ENCODE results near the gene CHI3L2.

The CHI3L2 gene

DNA sequence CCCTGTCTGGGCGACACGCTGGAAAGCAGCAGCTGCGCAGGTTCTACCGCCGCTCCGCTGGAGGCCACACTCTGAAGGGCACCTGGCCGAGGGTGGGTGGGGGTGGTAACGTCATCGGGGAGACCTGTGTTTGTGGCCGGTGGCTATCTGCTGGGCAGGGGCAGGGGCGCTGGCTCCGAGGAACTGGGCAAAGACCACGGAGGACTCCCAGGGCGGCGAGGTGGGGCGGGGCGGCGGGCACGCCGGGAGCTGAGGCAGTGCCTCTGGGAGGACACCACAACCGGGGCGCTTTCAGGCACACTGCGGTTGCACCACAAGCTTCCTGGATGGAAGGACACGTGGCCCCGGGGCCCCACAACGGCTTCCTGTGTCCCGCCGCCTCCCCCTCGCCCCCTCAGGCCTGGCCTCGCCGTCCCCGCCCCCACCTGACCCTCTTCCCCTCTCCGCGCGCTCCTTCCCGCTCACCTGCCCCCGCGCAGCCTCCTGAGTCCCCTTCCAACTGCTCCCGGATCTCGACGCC, 23.8 kb upstream of the CHI3L2 start:
- peak overlapping the region; percentile 75 for H3K4me3 ChIP-seq (ENCODE audit: low read length)
- H3K9ac ChIP-seq (ENCODE audit: low read depth, low read length): peak overlapping the region; percentile 67
- H3K4me1 ChIP-seq (ENCODE audit: control insufficient read depth, insufficient read depth, low read length): peaks cover 4% of the 10 kb centered on the region
- peak overlapping the region; percentile 86 for H3K4me2 ChIP-seq (ENCODE audit: low read length)
- no peaks in the 10 kb centered on the region for H3K36me3 ChIP-seq (ENCODE audit: insufficient read depth, low read length)
- no peaks in the 10 kb centered on the region for H3K9me3 ChIP-seq (replicated peaks; ENCODE audit: low read length)
- peaks cover 54% of the 10 kb centered on the region for H3K27me3 ChIP-seq (ENCODE audit: control insufficient read depth, insufficient read depth, low read length)

DNA sequence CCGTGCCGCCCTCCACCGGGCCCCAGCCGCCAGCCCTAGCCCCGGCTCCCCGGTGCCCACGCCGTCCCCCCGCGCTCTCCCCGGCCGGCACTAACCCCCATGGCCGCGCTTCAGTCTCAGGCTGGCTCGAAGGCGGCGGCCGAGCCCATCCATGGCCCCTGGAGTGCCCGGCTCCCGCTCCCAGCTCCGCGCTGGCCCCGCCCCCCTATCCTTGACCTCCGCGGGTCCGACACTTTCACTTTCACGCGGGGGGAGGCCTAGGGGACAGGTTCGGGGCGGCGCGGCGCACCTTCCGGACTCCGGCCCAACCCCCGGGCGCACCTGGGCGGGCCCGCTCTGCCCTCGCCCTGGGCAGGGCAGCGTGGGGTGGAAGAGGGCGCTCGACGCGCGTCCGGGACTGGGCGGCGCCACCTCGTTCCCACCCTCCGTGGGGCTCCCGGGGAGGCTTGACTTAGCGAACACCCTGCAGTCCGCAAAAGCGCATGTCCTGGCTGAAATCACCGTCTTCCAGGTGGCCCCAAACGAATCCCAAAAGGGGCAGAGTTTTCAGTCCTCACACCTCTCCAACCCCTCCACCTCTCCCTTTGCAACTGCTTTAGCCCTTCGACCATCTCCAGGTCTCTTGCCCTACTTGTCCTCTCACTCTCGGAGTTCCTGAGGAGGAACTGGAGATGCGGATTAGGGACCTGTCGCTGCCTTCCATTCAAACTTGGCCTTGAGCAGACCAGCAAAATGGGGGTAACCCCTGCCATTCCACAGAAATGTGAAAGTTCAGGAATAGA, 23.1 kb upstream of the CHI3L2 start:
- H3K4me3 ChIP-seq (ENCODE audit: low read length): peak overlapping the region; percentile 75
- H3K9ac ChIP-seq (ENCODE audit: low read depth, low read length): peak overlapping the region; percentile 67
- H3K4me2 ChIP-seq (ENCODE audit: low read length): peak overlapping the region; percentile 86
- peaks cover 4% of the 10 kb centered on the region for H3K4me1 ChIP-seq (ENCODE audit: control insufficient read depth, insufficient read depth, low read length)
- H3K27me3 ChIP-seq (ENCODE audit: control insufficient read depth, insufficient read depth, low read length): peaks cover 61% of the 10 kb centered on the region
- no peaks in the 10 kb centered on the region for H3K36me3 ChIP-seq (ENCODE audit: insufficient read depth, low read length)
- no peaks in the 10 kb centered on the region for H3K9me3 ChIP-seq (replicated peaks; ENCODE audit: low read length)

DNA sequence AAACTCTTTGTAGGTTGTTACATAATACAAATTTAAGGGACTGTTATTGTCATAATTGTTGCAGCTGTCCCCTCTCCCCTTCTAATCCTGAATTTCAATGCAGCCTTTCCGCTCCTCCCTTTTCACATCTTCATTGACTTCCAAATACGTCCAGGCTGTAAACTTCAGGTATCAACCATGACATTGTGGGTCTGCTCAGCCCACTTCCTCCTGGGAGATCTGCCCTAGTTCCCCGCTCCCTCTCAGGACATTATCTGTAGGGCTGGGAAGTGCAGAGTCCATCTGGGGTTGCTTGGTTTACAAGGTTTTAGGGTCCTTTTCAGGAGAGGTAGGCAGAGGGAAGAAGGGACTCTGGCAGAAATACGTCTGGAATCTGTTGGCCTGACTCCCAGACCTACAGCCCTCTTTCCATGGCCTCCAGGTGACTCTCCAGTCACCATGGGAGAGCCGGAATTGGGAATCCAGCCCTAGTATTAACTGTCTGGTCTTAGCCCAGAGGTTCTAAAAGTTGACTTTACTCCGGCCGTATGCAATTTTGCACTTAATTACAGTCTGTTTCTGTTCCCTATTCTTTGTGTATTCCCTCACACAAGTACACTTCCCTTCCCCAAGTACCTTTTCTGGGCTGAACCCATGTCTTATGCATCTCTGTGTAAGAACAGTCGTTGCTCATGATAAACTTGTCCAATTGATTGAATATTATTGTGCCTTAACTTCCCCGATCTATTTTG, 22.4 kb upstream of the CHI3L2 start:
- H3K36me3 ChIP-seq (ENCODE audit: insufficient read depth, low read length): no peaks in the 10 kb centered on the region
- no peaks in the 10 kb centered on the region for H3K9me3 ChIP-seq (replicated peaks; ENCODE audit: low read length)
- H3K4me3 ChIP-seq (ENCODE audit: low read length): no peak overlapping the region
- peaks cover 67% of the 10 kb centered on the region for H3K27me3 ChIP-seq (ENCODE audit: control insufficient read depth, insufficient read depth, low read length)
- peaks cover 4% of the 10 kb centered on the region for H3K4me1 ChIP-seq (ENCODE audit: control insufficient read depth, insufficient read depth, low read length)
- H3K4me2 ChIP-seq (ENCODE audit: low read length): no peak overlapping the region
- no peak overlapping the region for H3K9ac ChIP-seq (ENCODE audit: low read depth, low read length)

DNA sequence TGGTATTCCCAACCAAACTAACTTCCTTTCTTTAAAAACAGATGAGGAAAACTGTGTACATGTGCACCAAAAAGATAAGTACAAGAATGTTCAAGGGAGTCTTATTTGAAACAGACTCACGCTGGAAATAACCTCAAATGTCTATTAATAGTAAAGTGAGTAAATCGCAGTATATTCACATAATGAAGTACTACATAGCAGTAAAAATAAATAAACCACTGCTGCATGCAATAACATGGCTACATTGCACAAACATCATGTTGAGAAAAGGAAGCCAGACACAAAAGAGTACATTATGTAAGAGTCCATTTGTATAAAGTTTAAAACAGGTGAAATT, 21.8 kb upstream of the CHI3L2 start:
- H3K9me3 ChIP-seq (replicated peaks; ENCODE audit: low read length): no peaks in the 10 kb centered on the region
- no peaks in the 10 kb centered on the region for H3K36me3 ChIP-seq (ENCODE audit: insufficient read depth, low read length)
- peaks cover 72% of the 10 kb centered on the region for H3K27me3 ChIP-seq (ENCODE audit: control insufficient read depth, insufficient read depth, low read length)
- no peak overlapping the region for H3K4me2 ChIP-seq (ENCODE audit: low read length)
- H3K4me1 ChIP-seq (ENCODE audit: control insufficient read depth, insufficient read depth, low read length): peaks cover 4% of the 10 kb centered on the region
- H3K9ac ChIP-seq (ENCODE audit: low read depth, low read length): no peak overlapping the region
- no peak overlapping the region for H3K4me3 ChIP-seq (ENCODE audit: low read length)

DNA sequence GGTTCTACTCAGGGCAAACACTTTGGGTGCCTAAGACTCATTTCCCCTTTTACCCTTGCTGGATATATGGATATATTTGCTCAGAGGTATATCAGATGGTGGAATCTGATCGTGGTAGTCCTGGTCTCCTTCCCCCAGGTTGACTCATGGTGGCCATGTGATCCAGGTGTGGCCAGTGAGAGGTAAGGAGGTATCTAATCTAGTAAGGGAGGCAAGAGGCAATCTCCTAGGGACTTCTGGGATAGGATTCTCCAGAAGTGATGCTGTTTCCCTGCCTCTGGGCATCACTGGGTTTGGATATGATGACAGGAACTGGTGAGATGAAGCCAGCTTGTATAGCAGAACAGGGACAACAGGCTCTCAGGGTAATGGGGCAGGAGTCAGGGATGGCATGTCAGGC, 18.6 kb upstream of the CHI3L2 start:
- no peak overlapping the region for H3K4me2 ChIP-seq (ENCODE audit: low read length)
- peaks cover 4% of the 10 kb centered on the region for H3K4me1 ChIP-seq (ENCODE audit: control insufficient read depth, insufficient read depth, low read length)
- no peaks in the 10 kb centered on the region for H3K9me3 ChIP-seq (replicated peaks; ENCODE audit: low read length)
- no peak overlapping the region for H3K4me3 ChIP-seq (ENCODE audit: low read length)
- H3K27me3 ChIP-seq (ENCODE audit: control insufficient read depth, insufficient read depth, low read length): peaks cover 74% of the 10 kb centered on the region
- H3K9ac ChIP-seq (ENCODE audit: low read depth, low read length): no peak overlapping the region
- no peaks in the 10 kb centered on the region for H3K36me3 ChIP-seq (ENCODE audit: insufficient read depth, low read length)

DNA sequence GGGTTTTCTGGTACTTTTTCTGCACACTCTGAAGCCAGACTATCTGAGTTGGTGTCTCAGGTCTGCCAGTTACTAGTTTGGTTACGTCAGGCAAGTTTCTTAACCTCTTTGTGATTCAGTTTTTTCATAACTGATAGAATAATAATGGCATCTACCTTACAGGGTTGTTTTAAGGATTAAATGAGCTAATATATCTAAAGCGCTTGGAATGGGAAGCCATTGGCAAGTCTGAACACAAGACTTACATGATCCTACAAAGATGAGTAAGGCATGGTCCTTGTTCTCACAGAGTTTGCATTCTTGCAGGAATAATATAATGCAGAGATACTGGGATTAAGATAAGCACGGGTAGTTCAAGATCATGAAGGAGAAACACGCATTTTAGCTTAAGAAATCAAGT, 17.9 kb upstream of the CHI3L2 start:
- Histone ChIP-seq H3K4me2 (ENCODE audit: low read length) (no peak overlapping the region), H3K4me1 (ENCODE audit: control insufficient read depth, insufficient read depth, low read length) (peaks cover under 1% of the 10 kb centered on the region), H3K4me3 (ENCODE audit: low read length) (no peak overlapping the region), H3K9me3 (replicated peaks; ENCODE audit: low read length) (no peaks in the 10 kb centered on the region), H3K27me3 (ENCODE audit: control insufficient read depth, insufficient read depth, low read length) (peaks cover 70% of the 10 kb centered on the region), H3K9ac (ENCODE audit: low read depth, low read length) (no peak overlapping the region), H3K36me3 (ENCODE audit: insufficient read depth, low read length) (no peaks in the 10 kb centered on the region)

DNA sequence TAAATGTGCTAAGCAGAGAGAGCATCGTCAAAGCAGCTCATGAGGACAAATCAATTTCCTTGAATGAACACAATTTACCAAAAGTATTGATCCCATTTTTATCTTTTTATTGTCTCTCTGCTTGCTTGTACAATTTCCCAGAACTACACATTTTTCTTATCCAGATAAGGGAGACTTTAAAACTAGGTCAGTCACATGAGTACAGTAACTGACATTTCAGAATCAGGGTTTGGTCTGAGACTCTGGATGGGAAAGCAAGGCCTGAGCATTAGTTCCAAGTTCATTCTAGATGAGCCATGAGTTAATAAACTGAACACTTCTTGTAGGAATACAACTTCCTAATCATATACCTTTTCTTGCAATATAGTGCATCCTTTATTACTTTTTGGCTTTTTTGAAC, 15.6 kb upstream of the CHI3L2 start:
- Histone ChIP-seq H3K4me2 (ENCODE audit: low read length) (no peak overlapping the region), H3K36me3 (ENCODE audit: insufficient read depth, low read length) (no peaks in the 10 kb centered on the region), H3K27me3 (ENCODE audit: control insufficient read depth, insufficient read depth, low read length) (peaks cover 47% of the 10 kb centered on the region), H3K9me3 (replicated peaks; ENCODE audit: low read length) (no peaks in the 10 kb centered on the region), H3K4me3 (ENCODE audit: low read length) (no peak overlapping the region), H3K9ac (ENCODE audit: low read depth, low read length) (no peak overlapping the region), H3K4me1 (ENCODE audit: control insufficient read depth, insufficient read depth, low read length) (no peaks in the 10 kb centered on the region)

DNA sequence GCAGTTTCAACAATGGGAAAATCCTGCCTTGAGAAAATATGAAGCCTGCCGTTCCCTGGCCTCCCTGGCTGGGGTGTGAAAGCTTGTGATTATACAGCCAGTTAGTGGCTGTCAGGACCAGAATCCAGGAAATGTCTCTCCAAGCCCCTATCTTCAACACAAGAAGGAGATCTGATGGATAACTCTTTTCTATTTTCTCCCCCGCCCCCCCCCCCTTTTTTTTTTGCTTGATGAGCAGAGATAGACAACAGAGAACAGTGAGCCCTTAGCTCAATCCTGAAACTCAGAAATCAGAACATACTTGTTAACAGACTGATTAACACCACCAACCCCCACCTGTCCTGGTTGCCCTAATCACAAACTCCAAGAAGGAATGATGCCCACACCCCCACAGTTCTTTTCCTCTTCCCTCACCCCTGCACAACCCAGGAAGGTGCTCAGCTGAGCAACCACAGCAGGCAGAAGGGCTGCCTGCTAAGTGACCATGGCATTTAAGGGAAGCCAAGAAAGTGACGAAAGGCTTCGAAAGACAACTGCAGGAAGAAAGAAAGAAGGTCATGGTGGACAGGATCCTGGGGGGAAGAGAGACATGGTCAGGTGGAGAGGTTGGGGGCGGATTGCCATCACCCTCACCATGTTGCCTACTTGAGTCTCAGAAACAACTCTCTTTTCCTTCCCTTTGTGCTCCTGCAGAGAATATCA, 14.7 kb upstream of the CHI3L2 start:
- H3K4me3 ChIP-seq (ENCODE audit: low read length): no peak overlapping the region
- no peak overlapping the region for H3K9ac ChIP-seq (ENCODE audit: low read depth, low read length)
- H3K27me3 ChIP-seq (ENCODE audit: control insufficient read depth, insufficient read depth, low read length): peaks cover 38% of the 10 kb centered on the region
- no peak overlapping the region for H3K4me2 ChIP-seq (ENCODE audit: low read length)
- H3K4me1 ChIP-seq (ENCODE audit: control insufficient read depth, insufficient read depth, low read length): no peaks in the 10 kb centered on the region
- H3K36me3 ChIP-seq (ENCODE audit: insufficient read depth, low read length): no peaks in the 10 kb centered on the region
- no peaks in the 10 kb centered on the region for H3K9me3 ChIP-seq (replicated peaks; ENCODE audit: low read length)

DNA sequence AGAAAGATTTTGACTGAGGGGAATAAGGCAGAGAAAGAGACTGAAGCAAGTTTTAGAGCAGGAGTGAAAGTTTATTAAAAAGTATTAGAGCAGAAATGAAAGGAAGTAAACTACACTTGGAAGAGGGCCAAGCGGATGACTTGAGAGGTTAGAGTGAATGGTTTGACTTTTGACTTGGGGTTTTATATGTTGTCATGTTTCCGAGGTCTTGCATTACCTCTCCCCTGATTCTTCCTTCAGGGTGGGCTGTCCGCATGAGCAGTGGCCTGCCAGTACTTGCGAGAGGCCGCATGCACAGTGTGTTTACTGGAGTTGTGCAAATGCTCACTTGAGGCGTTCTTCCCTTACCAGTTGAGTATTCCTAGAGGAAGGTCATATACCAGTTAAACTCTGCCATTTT, 14.1 kb upstream of the CHI3L2 start:
- H3K9me3 ChIP-seq (replicated peaks; ENCODE audit: low read length): no peaks in the 10 kb centered on the region
- H3K36me3 ChIP-seq (ENCODE audit: insufficient read depth, low read length): no peaks in the 10 kb centered on the region
- H3K4me3 ChIP-seq (ENCODE audit: low read length): no peak overlapping the region
- no peak overlapping the region for H3K9ac ChIP-seq (ENCODE audit: low read depth, low read length)
- H3K4me2 ChIP-seq (ENCODE audit: low read length): no peak overlapping the region
- peaks cover 32% of the 10 kb centered on the region for H3K27me3 ChIP-seq (ENCODE audit: control insufficient read depth, insufficient read depth, low read length)
- no peaks in the 10 kb centered on the region for H3K4me1 ChIP-seq (ENCODE audit: control insufficient read depth, insufficient read depth, low read length)

DNA sequence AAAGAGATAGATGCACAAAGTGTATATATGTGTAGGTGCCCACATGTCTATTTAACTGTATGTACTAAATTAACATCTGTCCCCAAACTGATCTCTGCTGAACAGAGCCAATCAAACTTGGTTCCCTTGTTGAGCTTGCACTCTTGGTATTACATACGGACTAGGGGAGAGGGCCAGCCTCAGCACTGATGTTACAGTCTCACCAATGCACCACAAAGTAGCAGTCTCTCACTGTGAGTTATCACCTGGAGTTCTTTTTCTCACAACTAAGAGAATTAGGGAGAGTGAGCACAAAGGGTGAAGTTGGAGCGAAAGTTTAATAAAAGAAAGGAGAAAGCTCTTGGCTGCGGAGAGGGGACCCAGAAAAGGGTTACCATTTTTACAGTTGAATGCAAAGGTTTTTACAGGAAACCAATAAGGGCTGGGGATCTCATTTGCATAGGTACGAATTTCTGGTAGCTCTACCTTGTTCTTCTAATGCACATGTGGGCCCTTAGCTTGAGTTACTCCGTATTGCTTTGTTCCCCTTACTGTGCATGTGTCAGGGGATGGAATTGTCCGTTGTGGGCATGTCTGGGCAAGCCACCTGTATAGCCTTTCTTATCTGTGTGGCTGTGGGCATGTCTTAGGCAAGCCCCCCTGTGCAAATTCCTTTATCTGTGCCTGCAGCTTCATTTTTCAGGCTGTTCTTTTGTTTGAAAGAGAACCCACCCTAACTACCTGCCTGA, 13.3 kb upstream of the CHI3L2 start:
- H3K36me3 ChIP-seq (ENCODE audit: insufficient read depth, low read length): no peaks in the 10 kb centered on the region
- H3K27me3 ChIP-seq (ENCODE audit: control insufficient read depth, insufficient read depth, low read length): peaks cover 24% of the 10 kb centered on the region
- no peak overlapping the region for H3K9ac ChIP-seq (ENCODE audit: low read depth, low read length)
- H3K9me3 ChIP-seq (replicated peaks; ENCODE audit: low read length): no peaks in the 10 kb centered on the region
- H3K4me1 ChIP-seq (ENCODE audit: control insufficient read depth, insufficient read depth, low read length): no peaks in the 10 kb centered on the region
- H3K4me3 ChIP-seq (ENCODE audit: low read length): no peak overlapping the region
- H3K4me2 ChIP-seq (ENCODE audit: low read length): no peak overlapping the region

DNA sequence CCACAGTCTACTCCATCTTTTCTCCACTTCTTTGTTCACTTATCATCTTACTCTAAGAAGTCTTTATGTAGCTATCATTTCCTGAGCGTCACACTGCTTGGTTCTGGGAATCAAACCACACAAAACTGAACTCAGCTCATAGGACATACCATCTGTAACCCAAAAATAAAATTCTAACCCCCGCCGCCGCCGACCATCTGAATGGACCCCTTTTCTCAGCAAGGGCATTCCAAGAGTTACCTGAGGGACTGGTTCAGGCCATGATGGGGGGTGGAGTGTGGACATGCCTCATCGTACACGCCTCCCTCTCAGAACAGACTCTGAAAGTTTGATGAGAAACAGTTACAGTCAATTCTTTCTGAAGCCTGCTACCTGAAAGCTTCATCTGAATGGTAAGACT, 12.6 kb upstream of the CHI3L2 start:
- H3K4me3 ChIP-seq (ENCODE audit: low read length): no peak overlapping the region
- no peak overlapping the region for H3K9ac ChIP-seq (ENCODE audit: low read depth, low read length)
- H3K4me1 ChIP-seq (ENCODE audit: control insufficient read depth, insufficient read depth, low read length): no peaks in the 10 kb centered on the region
- no peaks in the 10 kb centered on the region for H3K36me3 ChIP-seq (ENCODE audit: insufficient read depth, low read length)
- no peaks in the 10 kb centered on the region for H3K9me3 ChIP-seq (replicated peaks; ENCODE audit: low read length)
- H3K4me2 ChIP-seq (ENCODE audit: low read length): no peak overlapping the region
- peaks cover 20% of the 10 kb centered on the region for H3K27me3 ChIP-seq (ENCODE audit: control insufficient read depth, insufficient read depth, low read length)
